Naive thymus-derived CD8-positive, alpha-beta T cell (primary cell): ENCODE data around the gene OTX2. TPM values are rescaled to one million over a fixed set of nuclear protein-coding genes. Genes with fewer than 3 reads are reported as not detected.

Source experiments
- ATAC-seq, 2 donors: fragments of 150-1000 bp; cut with Tn5 transposase in 1 of 2; sonication (Bioruptor Pico), chemical (Tn5 transposase) in 1 of 2; 1 replicate in 1 of 2; 2 replicates in 1 of 2; pipeline ENCODE4 v1.10.0; 2021; ENCODE audit warnings: mild to moderate bottlenecking in 2 of 2, moderate library complexity in 2 of 2
- POLR2A ChIA-PET: fragments of 350-600 bp; sonication (Branson Sonifier 250); formaldehyde crosslinking; loops from one replicate; lab custom pipeline; 2021; ENCODE audit warnings: antibody characterized with exemption; lab: Charles Lee
- DNase-seq, 10 donors: peaks; one replicate each; pipeline versions ENCODE4 v3.0.0 to v3.0.0-alpha.2; 2020 to 2022
- H3K27ac Mint-ChIP-seq, 10 donors: one replicate each; pipeline ENCODE4 v1.8.0; 2020 to 2022; ENCODE audit warnings: mild to moderate bottlenecking in 10 of 10, mixed read lengths in 10 of 10, moderate library complexity in 4 of 10, inconsistent platforms in 1 of 10
- H3K27me3 Mint-ChIP-seq, 5 donors: one replicate each; pipeline ENCODE4 v1.8.0; 2021 to 2022; ENCODE audit warnings: mixed read lengths in 5 of 5
- H3K36me3 Mint-ChIP-seq, 3 donors: one replicate each; pipeline ENCODE4 v1.8.0; 2020 to 2022; ENCODE audit warnings: mixed read lengths in 3 of 3, mild to moderate bottlenecking in 2 of 3, inconsistent platforms in 1 of 3
- H3K4me1 Mint-ChIP-seq, 4 donors: one replicate each; pipeline ENCODE4 v1.8.0; 2021 to 2022; ENCODE audit warnings: mixed read lengths in 4 of 4
- H3K4me3 Mint-ChIP-seq, 10 donors: one replicate each; pipeline ENCODE4 v1.8.0; 2020 to 2022; ENCODE audit warnings: mild to moderate bottlenecking in 10 of 10, mixed read lengths in 10 of 10, moderate library complexity in 6 of 10, inconsistent platforms in 1 of 10
- H3K9me3 Mint-ChIP-seq, 9 donors: one replicate each; pipeline ENCODE4 v1.8.0; 2020 to 2022; ENCODE audit warnings: mixed read lengths in 9 of 9, mild to moderate bottlenecking in 3 of 9, inconsistent platforms in 1 of 9, moderate library complexity in 1 of 9
- polyA plus RNA-seq, 3 donors: library from polyadenylated mRNA; unstranded; fragments of 300-500 nt; fragmentation: Illumina TruSeq; gene quantifications; one replicate each; pipeline ENCODE4 v1.2.3, GENCODE V29; 2021
- total RNA-seq, 8 experiments: library from RNA in 2 of 8; stranded (reverse) in 2 of 8; gene quantifications; one replicate each; pipeline ENCODE4 v1.2.3 and lab custom pipeline; 2021 to 2026

The OTX2 gene
- total RNA-seq (not detected), polyA plus RNA-seq (not detected), total RNA-seq (lab: John Stamatoyannopoulos, UW) (0 reads per million in 6 experiments)

DNA sequence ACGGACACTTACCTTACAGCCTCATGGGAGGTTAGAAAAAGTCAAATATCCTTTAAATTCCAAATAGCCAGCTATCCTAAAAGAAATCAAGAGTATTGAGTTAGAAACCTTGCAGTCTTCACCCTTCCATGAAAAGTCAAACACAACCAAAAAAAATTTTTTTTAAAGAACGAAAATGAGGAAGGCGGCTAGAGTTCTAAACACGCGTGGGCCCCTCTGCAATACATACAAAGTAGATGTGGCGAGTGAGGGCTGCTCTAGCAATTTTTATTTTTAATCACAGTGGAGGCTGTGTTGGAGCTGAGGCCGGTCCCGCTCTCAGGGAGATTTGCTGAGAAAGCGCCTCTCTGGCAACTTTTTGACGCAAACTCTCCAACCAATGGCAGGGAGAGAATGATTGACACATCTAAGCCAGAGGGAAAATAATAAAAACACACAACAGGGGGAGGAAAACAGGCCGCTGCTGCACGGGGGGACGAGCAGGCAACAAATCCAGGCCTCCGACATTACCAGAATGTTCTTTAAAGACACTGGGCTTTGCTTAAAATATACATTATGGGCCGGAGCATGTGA lies at the start of gene OTX2:
TSS of gene OTX2 (minus strand) at position 333 of the 573 bp plus-strand sequence. CDS start 5,023 bp downstream, outside the sequence.
- H3K27ac Mint-ChIP-seq = peak within 1 kb of the TSS in 2 of 10 donors; percentile 36 to 48
- peak within 1 kb of the TSS in 7 of 10 donors; percentile 22 to 66 (median 47) for H3K4me3 Mint-ChIP-seq
- H3K36me3 Mint-ChIP-seq = peaks cover 3 to 30% (median 8%) of the 10 kb centered on the region in 3 donors
- peaks cover 0 to 37% (median 17%) of the 10 kb centered on the region in 9 donors for H3K9me3 Mint-ChIP-seq
- peaks cover 12 to 49% (median 31%) of the 10 kb centered on the region in 4 donors for H3K4me1 Mint-ChIP-seq
- POLR2A ChIA-PET = no interaction called here
- ATAC-seq = no peak
- DNase-seq = no peak
- H3K27me3 Mint-ChIP-seq = peaks cover 61 to 90% (median 76%) of the 10 kb centered on the region in 5 donors

DNA sequence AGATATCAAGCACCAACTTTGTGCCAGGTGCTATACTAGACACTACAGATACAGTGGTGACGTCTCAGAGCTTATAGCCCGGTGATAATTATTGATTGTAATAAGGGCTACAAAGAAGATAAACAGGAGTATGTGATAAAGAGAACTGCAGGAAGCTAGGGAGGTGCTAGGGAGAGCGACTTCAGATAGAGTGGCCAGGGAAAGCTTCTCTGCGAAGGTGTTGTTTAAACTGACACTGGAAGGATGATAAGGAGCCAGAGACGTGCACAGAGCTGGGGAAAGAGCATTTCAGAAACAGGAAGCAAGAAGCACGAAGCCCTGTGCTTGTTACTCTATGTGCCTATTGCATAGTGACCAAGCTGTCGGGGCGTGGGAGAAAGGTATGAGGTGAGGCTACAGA lies 48.1 kb upstream of the OTX2 start:
- DNase-seq (no peak), ATAC-seq (no peak)
- POLR2A ChIA-PET = no interaction called here
- no peak overlapping the region for H3K27ac Mint-ChIP-seq
- no peaks in the 10 kb centered on the region for H3K36me3 Mint-ChIP-seq
- H3K27me3 Mint-ChIP-seq = peaks cover 17 to 56% (median 29%) of the 10 kb centered on the region in 5 donors
- no peaks in the 10 kb centered on the region for H3K9me3 Mint-ChIP-seq
- H3K4me1 Mint-ChIP-seq = peaks cover 0 to 4% (median 0%) of the 10 kb centered on the region in 4 donors
- H3K4me3 Mint-ChIP-seq = no peak overlapping the region

DNA sequence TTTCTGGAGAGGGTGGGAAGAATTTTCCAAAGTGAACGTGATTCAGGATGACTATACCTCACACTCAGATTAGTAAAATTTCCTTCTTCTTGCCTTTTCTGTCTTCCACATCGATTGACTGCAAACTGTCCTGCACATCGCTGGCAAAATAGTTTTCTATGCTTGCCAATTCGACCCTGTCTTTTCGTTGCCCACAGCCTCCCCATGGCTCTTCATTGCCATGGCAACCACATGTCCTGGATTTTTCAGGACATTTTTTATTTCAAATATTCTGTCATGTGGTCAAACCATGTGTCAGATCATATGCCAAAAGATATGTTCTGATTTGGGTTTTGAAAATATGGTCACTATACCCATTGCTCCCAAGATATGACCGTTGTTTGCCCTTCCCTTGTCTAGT lies 46.9 kb upstream of the OTX2 start:
- H3K9me3 Mint-ChIP-seq = no peaks in the 10 kb centered on the region
- DNase-seq (no peak), ATAC-seq (no peak)
- POLR2A ChIA-PET = no interaction called here
- H3K4me3 Mint-ChIP-seq = no peak overlapping the region
- H3K27me3 Mint-ChIP-seq = peaks cover 17 to 49% (median 23%) of the 10 kb centered on the region in 5 donors
- peaks cover 0 to 4% (median 0%) of the 10 kb centered on the region in 4 donors for H3K4me1 Mint-ChIP-seq
- no peaks in the 10 kb centered on the region for H3K36me3 Mint-ChIP-seq
- peak overlapping the region in 1 of 10 donors; percentile 6 for H3K27ac Mint-ChIP-seq

DNA sequence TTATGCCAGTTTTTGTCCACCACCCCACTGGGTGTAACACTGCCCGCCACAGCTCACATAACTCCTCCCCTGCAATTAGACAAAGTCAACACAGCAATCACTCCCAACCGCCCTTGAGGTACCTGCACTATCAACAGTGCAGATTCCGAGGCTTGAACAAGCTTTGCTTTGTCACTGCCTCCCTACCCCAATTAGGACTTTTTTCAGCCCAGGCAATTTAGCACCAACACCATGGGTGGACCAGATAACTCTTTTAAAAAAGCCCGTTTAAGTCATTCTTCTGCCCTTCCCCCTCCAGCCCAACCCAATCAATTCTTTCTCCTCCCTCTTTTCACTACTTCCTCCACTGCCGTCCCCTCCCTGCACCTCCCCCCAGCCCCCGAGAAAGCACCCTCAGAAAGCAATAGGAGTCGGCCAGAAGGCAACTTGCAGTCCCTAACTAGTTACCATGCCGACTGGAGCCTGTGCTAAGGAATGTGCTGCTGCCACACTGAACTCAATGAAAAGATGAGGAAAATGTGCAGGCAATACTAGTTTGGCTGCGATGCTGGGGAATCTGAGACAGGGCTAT lies 45.7 kb upstream of the OTX2 start:
- no peaks in the 10 kb centered on the region for H3K36me3 Mint-ChIP-seq
- DNase-seq (no peak), ATAC-seq (no peak)
- no peak overlapping the region for H3K27ac Mint-ChIP-seq
- H3K4me3 Mint-ChIP-seq = no peak overlapping the region
- H3K9me3 Mint-ChIP-seq = peaks cover 0 to 2% (median 0%) of the 10 kb centered on the region in 9 donors
- peaks cover 20 to 53% (median 26%) of the 10 kb centered on the region in 5 donors for H3K27me3 Mint-ChIP-seq
- peaks cover 0 to 4% (median 0%) of the 10 kb centered on the region in 4 donors for H3K4me1 Mint-ChIP-seq
- POLR2A ChIA-PET = no interaction called here

DNA sequence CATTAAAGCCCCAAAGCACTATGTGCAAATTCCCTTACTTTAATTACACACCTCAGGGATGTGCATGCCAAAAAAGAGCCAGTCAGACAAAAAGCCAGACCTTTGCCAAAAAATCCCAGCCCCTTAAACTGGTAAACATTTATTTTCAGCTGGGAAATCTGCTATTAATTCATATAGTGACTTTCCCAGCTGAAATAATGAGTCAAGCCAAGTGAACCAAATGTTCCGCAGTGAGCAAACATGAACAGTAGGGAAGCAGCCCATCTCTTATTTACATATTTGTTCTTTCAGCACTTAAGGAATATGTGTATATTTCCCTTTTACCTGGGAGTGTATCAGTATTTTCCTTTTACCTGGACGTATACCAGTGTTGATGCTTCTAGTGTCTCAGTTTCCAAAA lies 44.0 kb upstream of the OTX2 start:
- no peak for ATAC-seq
- Mint-ChIP-seq H3K36me3 (peaks cover 0 to 5% (median 0%) of the 10 kb centered on the region in 3 donors), H3K27ac (no peak overlapping the region), H3K4me1 (peaks cover 0 to 4% (median 0%) of the 10 kb centered on the region in 4 donors), H3K4me3 (no peak overlapping the region), H3K9me3 (peaks cover 0 to 4% (median 0%) of the 10 kb centered on the region in 9 donors), H3K27me3 (peaks cover 17 to 56% (median 23%) of the 10 kb centered on the region in 5 donors)
- DNase-seq = no peak
- POLR2A ChIA-PET = no interaction called here

DNA sequence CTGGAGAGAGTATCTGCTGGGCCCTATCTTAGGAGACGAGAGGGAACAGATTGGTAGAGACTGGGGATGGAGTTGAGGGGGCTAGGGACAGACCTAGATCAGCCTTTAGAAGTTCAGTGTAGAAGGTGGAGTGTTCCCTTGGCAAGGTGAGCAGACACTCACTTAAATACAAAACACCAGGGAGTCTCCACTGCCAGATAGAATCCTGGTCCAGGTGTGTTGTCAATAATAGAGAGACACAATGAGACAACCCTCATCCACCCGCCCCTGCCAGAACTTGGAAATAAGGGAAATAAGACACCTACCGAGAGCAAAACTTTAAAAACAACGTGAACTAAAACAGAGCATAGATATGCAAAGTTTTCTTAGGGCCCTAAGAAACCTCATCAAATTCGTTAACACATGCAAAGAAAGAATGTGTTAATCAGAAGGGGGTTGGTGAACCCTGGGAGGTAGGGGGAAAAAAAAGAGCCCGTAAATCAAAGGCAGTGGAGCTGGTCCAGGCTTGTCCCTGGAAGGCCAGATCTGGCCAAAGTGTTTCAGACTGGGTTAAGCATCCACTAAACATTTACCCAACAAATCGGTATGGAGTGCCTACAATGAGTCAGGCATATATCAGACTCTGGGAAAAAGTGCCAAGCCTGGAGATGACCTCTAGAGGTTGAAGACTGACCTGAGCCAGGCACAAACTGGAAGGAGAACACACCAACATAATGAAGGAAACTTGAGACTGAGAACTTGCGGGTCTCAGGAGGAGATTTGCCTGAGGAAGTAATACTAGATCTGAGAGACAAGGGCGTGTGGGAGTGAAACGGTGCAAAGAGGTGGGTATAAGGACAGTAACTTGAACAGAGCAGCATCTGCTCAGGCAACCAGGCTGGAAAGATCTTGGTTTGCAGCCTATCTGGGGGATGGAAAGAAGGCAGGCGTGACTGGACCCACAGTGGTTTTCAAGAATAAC lies 37.0 kb upstream of the OTX2 start:
- Mint-ChIP-seq H3K27ac (no peak overlapping the region), H3K27me3 (peaks cover 26 to 50% (median 45%) of the 10 kb centered on the region in 5 donors), H3K4me1 (peaks cover 0 to 5% (median 4%) of the 10 kb centered on the region in 4 donors), H3K9me3 (peaks cover 0 to 13% (median 2%) of the 10 kb centered on the region in 9 donors), H3K36me3 (peaks cover 0 to 5% (median 0%) of the 10 kb centered on the region in 3 donors), H3K4me3 (no peak overlapping the region)
- no peak for ATAC-seq
- POLR2A ChIA-PET = no interaction called here
- no peak for DNase-seq

DNA sequence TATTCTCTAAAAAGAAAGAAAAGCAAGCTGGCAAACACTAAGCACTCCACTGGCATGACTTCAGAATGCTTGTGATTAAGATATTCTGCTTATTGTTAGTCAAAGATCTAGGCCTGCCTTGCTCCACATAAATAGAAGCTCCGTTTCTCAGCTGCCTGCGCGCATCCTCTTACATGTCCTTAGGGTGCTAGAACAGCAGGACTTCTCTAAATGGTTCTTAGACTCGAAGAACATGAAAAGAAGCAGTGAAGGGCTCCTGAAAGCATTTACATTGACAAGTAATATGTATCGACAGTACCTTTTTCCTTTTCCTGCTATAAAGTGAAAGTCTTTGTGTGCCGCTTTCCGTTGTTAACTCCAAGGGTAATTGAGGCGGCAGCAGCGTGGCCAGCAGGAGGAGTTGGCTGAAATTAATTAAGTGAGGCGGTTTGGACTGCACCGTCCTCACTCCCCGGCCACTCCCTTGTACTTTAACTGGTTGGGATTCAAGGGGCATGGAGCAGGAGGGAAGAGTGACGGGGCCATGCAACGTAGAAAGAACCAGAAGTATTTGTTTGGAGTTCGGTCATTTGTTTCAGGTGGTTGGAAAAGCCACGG lies 34.2 kb upstream of the OTX2 start:
- POLR2A ChIA-PET = no interaction called here
- DNase-seq = no peak
- Mint-ChIP-seq H3K36me3 (no peaks in the 10 kb centered on the region), H3K4me1 (peaks cover 0 to 5% (median 4%) of the 10 kb centered on the region in 4 donors), H3K4me3 (peak overlapping the region in 4 of 10 donors; percentile 20 to 50 (median 35)), H3K27ac (no peak overlapping the region), H3K9me3 (peaks cover 0 to 12% (median 0%) of the 10 kb centered on the region in 9 donors), H3K27me3 (peaks cover 22 to 45% (median 31%) of the 10 kb centered on the region in 5 donors)
- ATAC-seq = no peak

DNA sequence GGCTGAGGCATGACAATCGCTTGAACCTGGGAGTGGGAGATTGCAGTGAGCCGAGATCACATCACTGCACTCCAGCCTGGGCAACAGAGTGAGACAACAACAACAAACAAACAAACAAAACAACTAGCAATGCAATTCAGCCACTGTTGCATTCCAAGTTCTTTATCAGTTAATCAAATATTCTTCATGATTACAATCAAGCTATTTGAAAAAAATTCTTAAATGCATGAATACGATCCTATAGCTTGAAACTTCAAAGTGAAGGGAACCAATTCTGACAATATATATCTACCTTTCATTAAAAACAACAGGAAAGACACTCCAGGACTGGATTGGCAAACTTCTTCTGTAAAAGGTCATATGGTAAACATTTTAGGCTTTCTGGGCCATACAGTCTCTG lies 31.3 kb upstream of the OTX2 start:
- Mint-ChIP-seq H3K9me3 (peaks cover 0 to 12% (median 0%) of the 10 kb centered on the region in 9 donors), H3K4me3 (no peak overlapping the region), H3K4me1 (peaks cover 0 to 5% (median 4%) of the 10 kb centered on the region in 4 donors), H3K36me3 (no peaks in the 10 kb centered on the region), H3K27ac (no peak overlapping the region), H3K27me3 (peaks cover 3 to 30% (median 19%) of the 10 kb centered on the region in 5 donors)
- POLR2A ChIA-PET = no interaction called here
- no peak for ATAC-seq
- DNase-seq = no peak

DNA sequence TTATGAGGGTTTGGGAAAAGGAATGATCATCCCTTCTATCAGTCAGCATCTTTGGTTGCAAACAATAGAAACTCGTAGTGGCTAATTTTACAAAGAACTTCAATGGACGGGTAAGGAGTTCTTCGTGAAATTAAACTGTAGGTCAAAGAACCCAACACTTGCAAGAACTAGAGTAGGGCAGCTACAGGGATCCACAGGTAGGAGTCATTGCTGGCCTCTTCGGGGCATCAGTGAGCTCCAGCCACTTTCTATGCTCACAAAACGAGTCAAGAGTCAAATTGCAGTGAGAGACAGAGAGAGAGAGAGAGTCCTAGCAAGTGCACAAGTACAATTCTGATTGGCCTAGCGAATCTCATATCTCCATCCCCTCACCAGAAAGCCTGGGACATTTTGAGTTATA lies 29.9 kb upstream of the OTX2 start:
- ATAC-seq (no peak), DNase-seq (no peak)
- POLR2A ChIA-PET = no interaction called here
- Mint-ChIP-seq H3K27ac (no peak overlapping the region), H3K27me3 (peaks cover 0 to 22% (median 15%) of the 10 kb centered on the region in 5 donors), H3K36me3 (no peaks in the 10 kb centered on the region), H3K4me3 (no peak overlapping the region), H3K4me1 (peaks cover 0 to 5% (median 4%) of the 10 kb centered on the region in 4 donors), H3K9me3 (peaks cover 0 to 12% (median 0%) of the 10 kb centered on the region in 9 donors)

DNA sequence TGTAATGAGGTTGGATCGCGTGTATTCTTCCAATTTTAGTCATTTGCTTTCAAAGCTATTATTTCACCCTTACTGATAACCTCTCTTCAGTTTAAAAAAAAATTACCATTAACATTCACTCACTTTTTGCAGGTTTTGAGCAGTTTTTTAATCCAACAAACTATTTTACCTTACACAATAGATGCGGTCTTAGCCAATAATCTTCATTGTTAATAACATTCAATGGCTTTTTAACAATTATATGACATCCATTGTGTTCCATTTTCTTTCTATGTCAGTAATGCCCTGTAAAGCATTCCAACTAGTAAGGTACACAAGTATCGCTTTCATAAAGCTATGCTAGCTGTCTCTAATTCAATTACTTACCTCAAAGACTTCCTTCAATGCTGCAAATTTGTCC lies 18.9 kb upstream of the OTX2 start:
- Mint-ChIP-seq H3K9me3 (peaks cover 0 to 7% (median 0%) of the 10 kb centered on the region in 9 donors), H3K36me3 (no peaks in the 10 kb centered on the region), H3K27me3 (peaks cover 0 to 28% (median 15%) of the 10 kb centered on the region in 5 donors), H3K4me1 (no peaks in the 10 kb centered on the region), H3K4me3 (no peak overlapping the region), H3K27ac (no peak overlapping the region)
- POLR2A ChIA-PET = no interaction called here
- no peak for DNase-seq
- no peak for ATAC-seq

DNA sequence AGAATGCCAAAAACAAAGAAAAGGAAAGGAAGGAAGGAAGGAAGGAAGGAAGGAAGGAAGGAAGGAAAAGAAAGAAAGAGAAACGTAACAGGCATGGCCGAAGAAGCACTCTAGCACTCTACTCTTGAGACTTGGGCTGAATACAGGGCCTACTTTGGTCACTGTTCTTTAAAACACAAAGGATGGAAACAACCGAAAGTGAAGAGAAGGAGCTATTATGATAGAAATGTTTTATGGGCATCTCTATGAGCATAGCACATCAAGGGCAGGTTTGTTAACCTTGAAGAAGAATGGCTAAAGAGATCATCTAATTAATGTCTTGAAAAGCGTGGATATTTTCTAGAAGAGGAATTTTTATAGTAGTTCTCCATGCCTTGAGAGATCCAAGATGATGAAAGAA lies 15.9 kb upstream of the OTX2 start:
- H3K4me3 Mint-ChIP-seq = no peak overlapping the region
- ATAC-seq (no peak), DNase-seq (no peak)
- peaks cover 0 to 5% (median 0%) of the 10 kb centered on the region in 9 donors for H3K9me3 Mint-ChIP-seq
- no peaks in the 10 kb centered on the region for H3K4me1 Mint-ChIP-seq
- POLR2A ChIA-PET = no interaction called here
- peaks cover 10 to 24% (median 13%) of the 10 kb centered on the region in 5 donors for H3K27me3 Mint-ChIP-seq
- no peaks in the 10 kb centered on the region for H3K36me3 Mint-ChIP-seq
- peak overlapping the region in 1 of 10 donors; percentile 60 for H3K27ac Mint-ChIP-seq
